GM12873 (cell line): Measurements from ENCODE around the gene ARHGEF12.

Experiments
- CTCF ChIP-seq: IDR thresholded peaks from 2 replicates; pipeline ENCODE4 v1.5.1; 2012; ENCODE audit warnings: low read depth, mild to moderate bottlenecking, moderate library complexity, low read length, control low read depth; ENCODE audit not compliant: insufficient read depth; ENCODE audit errors: missing control alignments

The ARHGEF12 gene

GRCh38 chr11:120344302-120345004 lies 8.2 kb downstream of the ARHGEF12 start:
- no peak for TF ChIP-seq CTCF

- no peak for TF ChIP-seq CTCF
Observed at GRCh38 chr11:120346233-120346632, 10.0 kb downstream of the ARHGEF12 start.

GRCh38 chr11:120350637-120351036 lies 14.4 kb downstream of the ARHGEF12 start:
- no peak for TF ChIP-seq CTCF

GRCh38 chr11:120352405-120352804 lies 16.2 kb downstream of the ARHGEF12 start:
- TF ChIP-seq CTCF = no peak

- TF ChIP-seq CTCF = no peak
Observed at GRCh38 chr11:120354068-120354467, 17.9 kb downstream of the ARHGEF12 start.

- TF ChIP-seq CTCF = no peak
Observed at GRCh38 chr11:120354779-120355178, 18.6 kb downstream of the ARHGEF12 start.

- TF ChIP-seq CTCF = no peak
Observed at GRCh38 chr11:120357620-120358019, 21.4 kb downstream of the ARHGEF12 start.
